ENCODE measurements around the gene ALS2.

GRCh38 chr2:201661366-201661765 lies 119.4 kb downstream of the ALS2 start:
- TF ChIP-seq CTCF (IDR thresholded peaks at IDR 0.05): no peak
- TF ChIP-seq EZH2 (IDR thresholded peaks at IDR 0.05): no peak

Data from neural progenitor cell (in vitro differentiated cells).